Activated T-cell treated with anti-CD3 and anti-CD28 coated beads, Interleukin-2, amount 50 U/mL, for 72 hours (primary cell): ENCODE results near the gene RHOB. TPM values are rescaled to one million over a fixed set of nuclear protein-coding genes. Genes with fewer than 3 reads are reported as not detected.
"Not testable (repeated sequence)": the region's sequence is repeated elsewhere in the genome, so short reads cannot be mapped to it uniquely, and the experiment has no call there.

Experiments used
- ATAC-seq, 2 donors: fragments of 150-1000 bp; cut with Tn5 transposase; replicated peaks in 1 of 2; 2 replicates each; pipeline ENCODE4 v1.10.0; 2021; ENCODE audit warnings: moderate library complexity in 2 of 2, mild to moderate bottlenecking in 1 of 2
- DNase-seq, 2 donors: peaks; one replicate each; pipeline ENCODE4 v3.0.0; 2021 to 2022; ENCODE audit warnings: mixed read lengths in 1 of 2
- H3K27ac Mint-ChIP-seq: one replicate; pipeline ENCODE4 v1.8.0; 2022; ENCODE audit warnings: mild to moderate bottlenecking, moderate library complexity, mixed read lengths
- H3K27me3 Mint-ChIP-seq: one replicate; pipeline ENCODE4 v1.8.0; 2022; ENCODE audit warnings: low read depth, mixed read lengths
- H3K36me3 Mint-ChIP-seq, 2 donors: one replicate each; pipeline ENCODE4 v1.8.0; 2022; ENCODE audit warnings: mixed read lengths in 2 of 2, mild to moderate bottlenecking in 1 of 2; ENCODE audit not compliant: insufficient read depth in 2 of 2
- H3K4me1 Mint-ChIP-seq: one replicate; pipeline ENCODE4 v1.8.0; 2022; ENCODE audit warnings: low read depth, mixed read lengths
- H3K4me3 Mint-ChIP-seq, 2 donors: one replicate each; pipeline ENCODE4 v1.8.0; 2022; ENCODE audit warnings: mild to moderate bottlenecking in 2 of 2, mixed read lengths in 2 of 2, moderate library complexity in 2 of 2
- H3K9me3 Mint-ChIP-seq, 2 donors: one replicate each; pipeline ENCODE4 v1.8.0; 2022; ENCODE audit warnings: mixed read lengths in 2 of 2
- total RNA-seq, 2 donors: library from RNA; stranded (reverse); gene quantifications; one replicate each; pipeline ENCODE4 v1.2.3, GENCODE V29; 2022

The RHOB gene
- total RNA-seq, 2 donors from 2014 or later: 17.5 to 44.7 TPM

DNA sequence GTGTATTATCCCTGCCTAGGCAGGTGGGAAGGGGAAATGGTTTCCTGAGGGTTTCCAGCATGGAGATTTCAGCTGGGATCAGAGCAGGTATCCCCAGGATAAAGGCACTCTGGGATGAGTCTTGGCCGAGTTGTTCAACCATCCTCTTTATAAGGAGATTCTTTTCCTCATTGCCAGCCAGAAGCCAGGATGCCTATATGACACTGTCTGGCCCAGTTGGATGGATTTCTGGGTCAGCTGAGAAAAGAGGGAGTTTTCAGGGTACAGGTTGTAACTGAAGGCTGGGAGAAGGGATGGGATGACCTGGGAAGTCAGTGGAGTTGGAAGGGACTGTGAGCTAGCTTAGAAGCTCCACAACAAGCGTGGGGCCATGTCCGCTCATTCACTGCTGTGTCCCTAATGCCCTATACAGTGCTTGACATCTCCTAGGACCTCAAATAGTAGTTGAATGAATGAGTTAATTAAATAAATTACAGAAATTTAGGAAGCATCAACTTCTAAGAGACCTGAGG is 8.3 kb downstream of the RHOB start:
- Mint-ChIP-seq H3K36me3 (peaks cover 0 to 3% of the 10 kb centered on the region in 2 donors), H3K4me1 (peaks cover 18% of the 10 kb centered on the region), H3K27ac (no peak overlapping the region), H3K4me3 (no peak overlapping the region), H3K9me3 (peaks cover 0 to 2% of the 10 kb centered on the region in 2 donors), H3K27me3 (peaks cover 27% of the 10 kb centered on the region)
- no peak for ATAC-seq
- DNase-seq: no peak

- H3K27me3 Mint-ChIP-seq: peaks cover 33% of the 10 kb centered on the region
- H3K36me3 Mint-ChIP-seq: peaks cover 0 to 3% of the 10 kb centered on the region in 2 donors
- H3K4me3 Mint-ChIP-seq: no peak overlapping the region
- peaks cover 18% of the 10 kb centered on the region for H3K4me1 Mint-ChIP-seq
- DNase-seq (no peak), ATAC-seq (no peak)
- H3K9me3 Mint-ChIP-seq: peaks cover under 1 to 2% of the 10 kb centered on the region in 2 donors
- no peak overlapping the region for H3K27ac Mint-ChIP-seq
These were observed 9.3 kb downstream of the RHOB start for GRCh38 chr2:20456116-20456571.

DNA sequence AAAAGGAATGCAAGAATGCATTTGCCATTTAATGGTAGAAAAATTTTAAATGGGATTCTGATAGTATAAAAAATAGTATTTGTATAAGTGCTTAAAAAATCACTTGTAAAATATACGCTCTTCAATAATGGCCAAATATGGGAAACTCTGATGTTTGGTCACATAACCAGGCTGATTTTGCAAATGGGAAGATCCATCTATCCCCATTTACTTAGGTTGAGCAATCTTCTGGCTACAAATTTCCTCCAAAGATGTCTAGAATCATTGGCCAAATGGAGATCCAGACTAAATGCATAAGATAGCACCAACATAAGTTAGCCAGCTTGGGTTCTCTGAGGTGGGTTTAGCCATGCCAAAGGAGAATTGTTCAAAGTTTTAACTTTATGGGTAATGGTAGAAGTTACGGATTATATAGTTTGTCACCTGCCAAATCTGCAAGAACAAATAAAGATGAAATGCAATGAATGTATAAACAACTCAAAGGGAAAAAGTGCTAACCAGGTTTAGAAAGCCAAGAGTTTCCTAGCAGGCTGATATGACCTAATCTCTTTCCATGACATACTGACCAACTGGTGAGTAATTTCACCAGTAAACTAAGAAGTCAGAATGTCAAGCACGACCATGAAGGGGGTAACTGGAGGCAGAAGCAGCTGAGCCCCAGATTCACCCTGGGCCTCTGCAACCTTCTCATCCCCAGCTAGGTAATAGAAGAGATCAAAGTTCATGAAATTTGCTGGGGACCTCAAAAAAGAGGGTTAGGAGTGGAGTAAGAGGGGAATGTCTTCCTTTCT is 10.0 kb downstream of the RHOB start:
- Mint-ChIP-seq H3K4me1 (peaks cover 18% of the 10 kb centered on the region), H3K4me3 (peak overlapping the region in 1 of 2 donors; percentile 52), H3K36me3 (peaks cover 0 to 3% of the 10 kb centered on the region in 2 donors), H3K27me3 (peaks cover 37% of the 10 kb centered on the region), H3K9me3 (peaks cover 2 to 5% of the 10 kb centered on the region in 2 donors), H3K27ac (peak overlapping the region; percentile 64)
- DNase-seq (peak; percentile 21 to 37), ATAC-seq (peak; percentile 95 to 97)

DNA sequence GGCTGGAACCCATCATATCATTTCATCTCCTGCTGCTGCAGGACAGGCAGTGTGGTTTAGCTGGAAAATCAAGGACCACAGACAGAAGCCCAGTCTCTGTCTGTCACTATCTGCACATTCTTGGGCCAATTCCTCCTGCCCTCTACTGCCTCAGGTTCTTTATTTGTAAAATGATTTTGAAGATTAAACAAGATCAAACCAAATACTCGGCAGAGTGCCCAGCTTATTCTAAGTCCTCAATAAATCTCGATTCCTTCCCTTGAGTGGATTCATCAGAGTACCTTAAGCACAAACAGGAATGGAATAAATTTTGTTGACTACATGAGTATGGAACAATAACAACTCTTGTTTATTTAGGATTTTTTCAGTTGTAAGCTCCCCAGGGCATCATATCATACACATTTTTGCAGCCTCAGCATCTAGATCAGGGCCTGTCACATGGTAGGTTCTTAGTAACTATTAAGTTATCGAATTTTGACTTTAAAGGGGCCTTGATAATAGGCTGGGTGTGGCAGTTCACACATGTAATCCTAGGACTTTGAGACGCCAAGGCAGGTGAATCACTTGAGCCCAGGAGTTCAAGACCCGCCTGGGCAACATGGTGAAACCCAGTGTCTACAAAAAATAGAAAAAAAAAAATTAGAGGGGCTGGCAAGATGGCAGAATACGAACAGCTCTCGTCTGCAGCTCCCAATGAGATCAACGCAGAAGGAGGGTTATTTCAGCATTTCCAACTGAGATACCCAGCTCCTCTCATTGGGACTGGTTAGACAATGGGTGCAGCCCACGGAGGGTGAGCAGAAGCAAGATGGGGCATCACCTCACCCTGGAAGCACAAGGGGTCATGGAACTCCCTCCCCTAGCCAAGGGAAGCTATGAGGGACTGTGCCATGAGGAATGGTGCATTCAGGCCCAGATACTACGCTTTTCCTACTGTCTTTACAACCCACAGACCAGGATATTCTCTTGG is 11.1 kb downstream of the RHOB start:
- H3K9me3 Mint-ChIP-seq: peaks cover 2 to 5% of the 10 kb centered on the region in 2 donors
- DNase-seq (no peak), ATAC-seq (no peak)
- peaks cover 18% of the 10 kb centered on the region for H3K4me1 Mint-ChIP-seq
- peaks cover 0 to 3% of the 10 kb centered on the region in 2 donors for H3K36me3 Mint-ChIP-seq
- no peak overlapping the region for H3K27ac Mint-ChIP-seq
- peak overlapping the region in 1 of 2 donors; percentile 27 for H3K4me3 Mint-ChIP-seq
- peaks cover 47% of the 10 kb centered on the region for H3K27me3 Mint-ChIP-seq

DNA sequence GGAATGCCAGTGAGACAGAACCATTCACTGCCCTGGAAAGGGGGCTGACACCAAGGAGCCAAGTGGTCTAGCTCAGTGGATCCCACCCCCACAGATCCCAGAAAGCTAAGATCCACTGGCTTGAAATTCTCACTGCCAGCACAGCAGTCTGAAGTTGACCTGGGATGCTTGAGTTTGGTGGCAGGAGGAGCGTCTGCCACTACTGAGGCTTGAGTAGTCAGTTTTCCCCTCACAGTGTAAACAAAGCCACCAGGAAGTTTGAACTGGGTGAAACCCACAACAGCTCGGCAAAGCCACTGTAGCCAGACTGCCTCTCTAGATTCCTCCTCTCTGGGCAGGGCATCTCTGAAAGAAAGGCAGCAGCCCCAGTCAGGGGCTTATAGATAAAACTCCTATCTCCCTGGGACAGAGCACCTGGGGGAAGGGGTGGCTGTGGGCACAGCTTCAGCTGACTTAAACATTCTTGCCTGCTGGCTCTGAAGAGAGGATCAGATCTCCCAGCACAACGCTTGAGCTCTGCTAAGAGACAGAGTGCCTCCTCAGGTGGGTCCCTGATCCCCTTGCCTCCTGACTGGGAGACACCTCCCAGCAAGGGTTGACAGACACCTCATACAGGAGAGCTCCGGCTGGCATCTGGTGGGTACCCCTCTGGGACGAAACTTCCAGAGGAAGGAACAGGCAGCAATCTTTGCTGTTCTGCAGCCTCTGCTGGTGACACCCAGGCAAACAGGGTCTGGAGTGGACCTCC is 12.0 kb downstream of the RHOB start:
- not testable (repeated sequence) for DNase-seq, H3K27ac Mint-ChIP-seq, H3K36me3 Mint-ChIP-seq, H3K4me3 Mint-ChIP-seq, ATAC-seq, H3K9me3 Mint-ChIP-seq
- peaks cover 18% of the 10 kb centered on the region for H3K4me1 Mint-ChIP-seq
- peaks cover 40% of the 10 kb centered on the region for H3K27me3 Mint-ChIP-seq

GRCh38 chr2:20465716-20466394 is 19.0 kb downstream of the RHOB start:
- no peaks in the 10 kb centered on the region for H3K4me1 Mint-ChIP-seq
- no peak overlapping the region for H3K27ac Mint-ChIP-seq
- DNase-seq (no peak), ATAC-seq (no peak)
- no peak overlapping the region for H3K4me3 Mint-ChIP-seq
- peaks cover 0 to 6% of the 10 kb centered on the region in 2 donors for H3K9me3 Mint-ChIP-seq
- no peaks in the 10 kb centered on the region for H3K36me3 Mint-ChIP-seq
- peaks cover 21% of the 10 kb centered on the region for H3K27me3 Mint-ChIP-seq

DNA sequence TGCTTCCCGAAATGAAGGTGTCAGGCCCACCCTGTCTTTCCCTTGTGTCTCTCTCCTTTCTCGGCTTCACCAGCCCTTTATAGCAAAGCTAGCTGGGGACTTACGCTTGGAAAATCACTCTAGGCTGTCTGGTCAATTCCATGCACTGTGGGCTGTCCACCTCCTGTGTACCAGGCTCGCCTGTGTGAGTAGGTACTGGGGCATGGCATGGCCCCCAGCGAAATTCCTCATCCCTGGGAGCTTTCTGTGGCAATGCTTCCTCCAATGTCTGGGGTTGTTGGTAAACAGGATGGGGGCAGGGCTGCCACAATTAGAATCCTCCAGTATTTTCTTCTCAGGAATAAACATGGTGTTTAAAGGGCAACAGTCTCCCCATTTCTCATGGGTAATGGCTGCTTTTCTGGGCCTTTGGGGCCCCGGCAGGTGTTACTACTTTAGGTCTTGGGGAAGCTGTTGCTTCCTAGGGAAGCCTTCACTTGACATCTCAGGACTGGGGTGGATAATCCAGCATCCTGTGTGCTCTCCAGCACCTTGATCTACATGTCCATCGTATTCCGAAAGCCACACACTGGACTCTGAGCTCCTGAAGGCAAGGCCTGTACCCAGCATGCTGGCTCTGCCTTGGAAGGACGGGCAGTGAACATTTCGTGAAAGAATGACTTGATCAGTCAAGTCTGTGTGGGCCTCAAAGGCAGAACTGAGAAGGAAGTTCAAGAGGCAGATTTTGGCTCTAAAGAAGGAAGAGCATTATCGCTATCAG is 21.1 kb downstream of the RHOB start:
- Mint-ChIP-seq H3K9me3 (peaks cover 0 to 1% of the 10 kb centered on the region in 2 donors), H3K27me3 (peaks cover under 1% of the 10 kb centered on the region), H3K4me1 (no peaks in the 10 kb centered on the region), H3K36me3 (no peaks in the 10 kb centered on the region), H3K4me3 (no peak overlapping the region), H3K27ac (no peak overlapping the region)
- DNase-seq: no peak
- ATAC-seq: no peak

DNA sequence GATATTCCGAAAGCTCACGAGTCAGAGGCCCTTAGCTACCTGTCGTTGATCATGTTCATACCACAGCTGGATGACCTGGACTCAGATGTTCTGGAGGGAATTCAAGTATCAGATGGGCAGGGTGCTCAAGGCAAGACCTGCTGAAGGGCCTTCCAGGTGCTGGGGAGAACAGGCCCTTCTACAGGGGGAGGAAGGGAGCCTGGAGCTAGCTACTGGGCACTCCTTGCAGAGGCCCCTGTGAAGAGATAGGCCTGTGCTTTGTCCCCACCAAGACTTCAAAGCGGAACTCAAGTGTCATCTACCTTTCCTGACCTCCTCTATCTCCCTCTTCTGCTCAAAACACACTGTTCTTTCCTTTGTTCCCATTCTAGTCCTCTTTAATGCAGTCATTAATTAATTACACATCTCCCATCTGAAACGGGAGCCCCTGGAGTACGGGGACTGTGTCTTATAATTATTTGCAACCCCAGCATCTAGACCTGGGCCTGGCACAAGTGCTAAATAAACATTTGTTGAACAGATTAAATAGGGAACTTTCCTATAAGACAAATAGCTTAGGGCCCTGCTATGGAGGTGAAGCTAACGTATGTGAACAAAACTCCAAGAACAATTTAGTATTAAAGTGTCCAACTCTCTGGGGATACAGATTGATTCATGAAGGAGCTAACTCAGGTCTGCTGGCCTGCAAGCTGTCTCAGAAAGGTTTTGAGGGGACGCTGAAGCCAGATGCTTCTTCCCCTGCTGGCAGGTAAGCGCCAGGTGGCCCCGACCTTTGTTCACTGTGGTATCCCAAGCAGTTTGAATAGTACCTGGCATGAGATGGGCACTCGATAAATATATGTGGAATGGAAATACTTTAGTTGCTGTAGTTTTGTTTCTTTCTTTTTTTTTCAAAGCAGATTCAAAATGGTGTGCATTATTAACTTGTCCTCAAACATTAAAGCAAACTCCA is 22.0 kb downstream of the RHOB start:
- H3K9me3 Mint-ChIP-seq: peaks cover 0 to under 1% of the 10 kb centered on the region in 2 donors
- H3K27ac Mint-ChIP-seq: no peak overlapping the region
- no peaks in the 10 kb centered on the region for H3K36me3 Mint-ChIP-seq
- H3K4me1 Mint-ChIP-seq: no peaks in the 10 kb centered on the region
- DNase-seq (no peak), ATAC-seq (no peak)
- H3K4me3 Mint-ChIP-seq: no peak overlapping the region
- H3K27me3 Mint-ChIP-seq: no peaks in the 10 kb centered on the region

DNA sequence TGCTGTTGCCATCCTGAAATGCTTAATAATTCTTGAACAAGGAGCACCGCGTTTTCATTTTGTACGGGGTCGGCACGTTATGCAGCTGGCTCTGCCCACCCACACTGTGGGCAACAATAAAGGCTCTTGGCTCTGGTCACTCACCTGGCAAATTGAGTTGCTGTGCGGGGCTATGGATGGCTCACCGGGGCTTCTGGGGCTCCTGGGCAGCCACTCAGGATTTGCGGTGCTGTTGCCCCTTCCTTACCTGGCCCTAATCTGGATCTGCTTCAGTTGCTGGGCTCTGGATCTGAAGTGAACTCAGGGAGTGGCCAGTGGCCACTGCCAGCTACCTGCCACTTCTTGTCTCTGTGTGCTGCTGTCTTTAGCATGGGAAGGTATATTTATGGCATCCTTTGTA is 22.7 kb downstream of the RHOB start:
- Mint-ChIP-seq H3K4me3 (no peak overlapping the region), H3K4me1 (no peaks in the 10 kb centered on the region), H3K9me3 (no peaks in the 10 kb centered on the region), H3K36me3 (no peaks in the 10 kb centered on the region), H3K27me3 (no peaks in the 10 kb centered on the region), H3K27ac (no peak overlapping the region)
- no peak for ATAC-seq
- no peak for DNase-seq

DNA sequence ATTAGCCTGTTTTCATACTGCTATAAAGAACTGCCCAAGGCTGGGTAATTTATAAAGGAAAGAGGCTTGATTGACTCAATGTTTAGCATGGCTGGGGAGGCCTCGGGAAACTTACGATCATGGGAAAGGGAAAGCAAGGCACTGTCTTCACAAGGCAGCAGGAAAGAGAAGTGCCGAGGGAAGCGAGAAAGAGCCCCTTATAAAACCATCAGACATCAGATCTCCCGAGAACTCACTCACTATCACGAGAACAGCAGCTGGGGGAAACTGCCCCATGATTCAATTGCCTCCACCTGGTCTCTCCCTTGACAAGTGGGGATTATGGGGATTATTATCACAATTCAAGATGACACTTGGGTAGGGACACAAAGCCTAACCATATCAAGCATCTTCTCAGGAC is 23.3 kb downstream of the RHOB start:
- H3K27ac Mint-ChIP-seq: no peak overlapping the region
- ATAC-seq: no peak
- H3K9me3 Mint-ChIP-seq: no peaks in the 10 kb centered on the region
- H3K4me3 Mint-ChIP-seq: no peak overlapping the region
- no peaks in the 10 kb centered on the region for H3K4me1 Mint-ChIP-seq
- H3K36me3 Mint-ChIP-seq: no peaks in the 10 kb centered on the region
- DNase-seq: no peak
- H3K27me3 Mint-ChIP-seq: no peaks in the 10 kb centered on the region

DNA sequence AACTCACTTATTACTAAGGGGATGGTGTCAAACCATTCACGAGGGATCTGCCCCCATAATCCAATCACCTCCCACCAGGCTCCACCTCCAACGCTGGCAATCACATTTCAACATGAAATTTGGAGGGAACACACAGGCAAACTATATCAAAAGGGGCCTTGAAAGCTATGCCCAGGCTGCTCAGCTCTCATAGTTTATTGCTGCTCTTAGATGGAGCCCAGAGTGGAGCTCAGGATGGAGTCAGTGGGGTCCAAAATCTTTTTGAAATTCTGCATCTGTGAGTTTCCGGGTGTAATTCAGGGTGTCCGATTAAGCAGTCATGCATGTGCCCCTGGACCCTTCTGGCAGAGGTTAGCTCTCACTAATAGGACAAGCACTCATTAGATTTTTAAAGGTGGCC is 24.3 kb downstream of the RHOB start:
- Mint-ChIP-seq H3K4me3 (no peak overlapping the region), H3K4me1 (no peaks in the 10 kb centered on the region), H3K27me3 (peaks cover 6% of the 10 kb centered on the region), H3K36me3 (no peaks in the 10 kb centered on the region), H3K27ac (no peak overlapping the region), H3K9me3 (no peaks in the 10 kb centered on the region)
- DNase-seq: no peak
- no peak for ATAC-seq
